HCEC 1CT (cell line): Measurements from ENCODE around the gene EGFR.

Experiments
- DNase-seq: peaks from one replicate; pipeline ENCODE4 v3.0.0-alpha.2; 2017

Gene EGFR

DNA sequence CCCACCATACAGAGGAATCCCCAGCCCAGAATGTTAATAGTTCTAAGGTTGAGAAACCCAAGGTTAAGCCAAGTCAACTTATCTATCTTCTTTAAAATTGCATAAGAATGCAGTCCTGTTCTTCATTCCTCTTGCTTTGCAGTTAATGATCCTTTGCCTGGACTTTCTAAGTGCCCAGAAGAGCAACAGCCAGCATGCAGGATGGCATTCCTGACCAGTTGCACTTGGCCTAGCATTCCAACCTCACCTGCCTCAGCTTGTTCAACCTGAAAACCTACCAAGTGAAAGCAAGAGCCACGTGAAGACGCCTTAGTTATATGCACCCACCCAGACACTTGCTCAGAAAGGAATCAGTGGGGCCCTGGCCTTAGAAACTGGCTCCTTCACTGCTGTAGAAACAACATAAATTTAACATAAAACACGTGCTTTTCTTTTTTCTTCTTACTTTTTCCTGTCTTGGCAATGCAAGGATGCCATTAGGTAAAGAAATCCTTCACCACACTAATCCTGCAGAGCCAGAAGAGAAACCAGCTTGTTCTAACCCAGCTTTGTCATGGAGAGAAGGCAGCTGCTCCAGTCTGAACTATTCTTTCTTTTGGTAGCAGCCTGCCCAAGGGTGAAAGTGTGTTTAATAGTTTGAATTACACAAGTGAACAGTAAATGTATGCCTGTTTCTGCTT lies 25.0 kb downstream of the EGFR start:
- DNase-seq, result no peak

DNA sequence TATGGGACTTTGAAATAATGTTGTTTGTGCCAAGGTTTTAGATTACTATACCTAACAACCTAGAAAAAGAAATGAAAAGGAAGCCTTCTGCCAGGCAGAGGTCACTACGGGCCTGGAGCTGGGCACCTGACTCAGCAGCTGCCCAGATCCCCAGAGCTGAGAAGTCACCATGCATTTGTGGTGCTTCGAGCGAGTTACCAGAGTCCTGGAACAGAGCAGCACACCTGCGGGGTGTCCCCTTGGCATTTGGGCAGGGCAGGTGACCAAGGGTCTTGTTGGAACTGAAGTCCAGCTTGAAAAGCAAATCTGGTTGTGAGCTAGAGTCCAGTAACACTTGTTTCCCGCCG lies 25.5 kb downstream of the EGFR start:
- no peak for DNase-seq

DNA sequence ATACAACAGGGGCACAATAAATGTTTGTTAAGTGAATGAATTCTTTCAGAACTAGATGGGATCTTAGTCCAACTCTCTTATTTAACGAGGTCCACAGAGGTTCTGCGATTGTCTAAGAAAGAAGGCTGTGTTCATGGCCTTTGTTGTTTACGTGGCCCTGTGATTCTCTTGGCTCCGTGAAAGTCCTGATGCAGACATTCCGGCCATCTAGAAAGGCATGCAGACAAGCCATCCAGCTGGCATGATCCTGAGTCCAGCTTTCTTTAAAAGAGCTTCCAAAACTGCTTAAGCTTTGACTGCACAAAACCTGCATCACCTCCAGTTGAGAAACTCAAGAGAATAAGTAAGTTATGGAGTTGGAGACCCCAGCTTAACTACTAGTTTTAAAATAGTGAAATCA lies 26.0 kb downstream of the EGFR start:
- no peak for DNase-seq

DNA sequence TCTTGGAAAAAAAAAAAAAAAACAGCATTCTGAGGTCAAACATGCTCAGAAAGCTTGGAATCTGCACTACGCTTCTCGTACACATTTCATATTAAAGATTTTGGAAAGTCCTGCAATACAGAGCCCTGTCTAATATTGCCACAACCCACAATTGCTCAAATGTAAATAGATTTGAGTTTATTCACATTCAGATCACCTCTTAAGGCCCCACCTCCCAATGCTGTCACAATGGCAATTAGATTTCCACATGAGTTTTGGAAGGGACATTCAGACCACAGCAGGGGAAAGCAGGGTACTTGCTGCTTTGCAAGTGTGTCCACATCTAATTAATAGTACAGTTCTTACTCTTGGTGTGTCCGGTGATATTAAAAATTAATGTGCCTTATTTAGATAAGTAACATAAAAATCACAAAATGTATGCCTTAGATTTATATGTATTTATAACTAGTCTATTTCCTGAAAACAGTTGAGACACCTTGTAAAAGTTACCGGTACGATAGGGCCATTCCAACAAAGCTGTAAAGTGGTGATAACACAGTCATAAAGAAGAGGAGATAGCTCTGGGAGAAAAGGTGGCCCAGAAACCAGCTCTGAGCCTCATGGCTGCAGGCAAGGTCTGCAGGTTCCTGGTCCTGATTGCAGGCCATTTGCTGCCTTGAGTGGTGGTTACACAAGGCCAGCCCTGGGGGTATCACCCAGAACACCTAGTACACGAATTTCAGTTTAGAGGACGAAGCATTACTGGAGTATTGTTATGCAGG lies 27.9 kb downstream of the EGFR start:
- no peak for DNase-seq

DNA sequence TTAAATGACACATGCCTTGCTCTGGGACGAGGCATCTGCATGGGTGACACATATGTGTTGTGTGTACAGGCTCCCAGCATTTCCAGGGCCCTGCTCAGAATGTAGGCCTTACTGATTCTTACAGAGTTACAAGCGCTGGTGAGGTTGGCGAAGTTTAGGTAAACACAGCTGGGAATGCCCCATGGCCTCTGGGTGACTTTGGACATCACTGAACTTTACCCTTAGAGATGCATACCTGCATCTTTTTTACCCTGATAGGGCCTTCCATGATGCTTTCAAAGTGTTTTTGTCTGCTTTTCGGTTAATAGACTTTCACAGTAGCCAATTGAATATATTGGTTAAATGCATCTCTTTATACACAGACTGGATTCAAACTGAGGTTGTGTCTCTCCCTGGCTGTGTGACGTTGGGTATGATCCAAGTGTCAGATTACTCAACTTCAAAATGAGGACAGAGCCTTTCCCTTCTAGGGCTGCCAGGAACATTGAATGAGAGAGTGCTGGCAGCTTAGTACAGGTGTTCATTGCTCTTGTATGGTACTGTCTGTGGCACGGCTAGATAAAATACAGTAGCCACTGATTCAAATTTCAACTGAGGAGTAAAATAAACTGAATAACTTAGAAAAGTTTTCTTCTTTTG lies 29.5 kb downstream of the EGFR start:
- DNase-seq, result peak; percentile 25

DNA sequence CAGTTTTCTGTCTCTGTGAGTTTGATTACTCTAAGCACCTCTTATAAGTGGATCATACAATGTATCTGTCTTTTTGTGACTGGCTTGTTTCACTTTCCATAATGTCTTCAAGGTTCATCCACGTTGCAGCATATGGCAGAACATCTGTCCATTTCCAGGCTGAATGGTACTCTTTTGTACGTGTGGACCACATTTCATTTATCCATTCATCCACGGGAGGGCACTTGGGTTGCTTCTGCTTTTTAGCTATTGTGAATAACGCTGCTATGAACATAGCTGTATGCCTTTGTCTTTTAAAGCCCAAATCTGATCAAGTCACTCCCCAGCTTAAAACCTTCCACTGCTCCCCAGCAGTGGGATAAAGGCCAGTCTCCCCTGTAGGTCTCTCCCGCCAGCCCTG lies 31.5 kb downstream of the EGFR start:
- DNase-seq, result no peak

DNA sequence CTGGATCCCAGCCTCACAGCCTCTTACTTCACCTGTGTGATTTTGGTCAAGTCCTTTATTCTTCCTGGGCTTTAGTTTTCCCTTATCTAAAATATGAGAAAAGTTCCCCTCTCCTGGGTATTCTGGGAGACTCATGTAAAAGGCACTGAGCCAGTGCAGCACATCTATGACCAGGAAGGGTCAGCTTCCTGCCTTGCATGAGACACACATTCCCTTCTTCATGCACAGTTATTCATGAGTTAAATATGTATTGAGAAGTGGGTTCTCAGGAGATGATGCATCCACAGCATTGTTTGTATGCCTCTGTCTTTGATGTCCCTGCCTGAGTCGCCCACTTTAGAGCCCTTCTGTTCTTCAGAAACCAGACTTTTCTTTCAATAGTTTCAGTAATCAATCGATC lies 33.3 kb downstream of the EGFR start:
- DNase-seq, result peak; percentile 93

DNA sequence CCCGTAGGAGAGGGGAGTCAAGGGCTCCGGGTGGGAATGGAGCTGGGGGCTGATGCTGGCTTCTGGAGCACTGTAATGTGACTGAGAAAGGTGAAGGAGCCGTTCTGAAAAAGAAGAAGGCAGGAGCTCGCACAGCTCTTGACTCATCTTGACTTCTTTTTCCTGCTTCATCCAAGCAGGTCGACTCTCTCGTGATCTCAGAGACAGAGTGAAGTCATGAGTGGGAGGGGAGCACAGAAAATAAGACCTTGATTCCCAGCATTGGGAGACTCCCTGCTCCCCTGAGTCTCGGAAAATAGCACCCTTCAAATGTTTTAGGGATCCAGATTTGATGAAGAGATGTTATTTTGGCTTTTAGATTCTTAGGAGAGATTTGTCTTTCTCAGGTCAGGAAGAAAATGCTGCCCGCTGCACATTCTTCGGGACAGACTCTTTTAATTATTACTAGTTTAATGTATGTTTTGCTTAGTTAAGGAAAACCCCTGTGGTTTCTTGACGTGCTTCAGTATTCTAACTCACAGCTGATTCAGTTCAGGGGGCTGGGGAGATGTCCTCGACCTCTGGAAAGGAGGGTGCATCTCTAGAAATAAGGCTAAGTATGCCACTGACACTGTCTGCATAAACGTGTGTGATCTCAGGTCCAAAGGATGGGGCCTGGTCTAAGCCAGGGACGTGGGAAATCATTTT lies 34.1 kb downstream of the EGFR start:
- peak; percentile 30 for DNase-seq

DNA sequence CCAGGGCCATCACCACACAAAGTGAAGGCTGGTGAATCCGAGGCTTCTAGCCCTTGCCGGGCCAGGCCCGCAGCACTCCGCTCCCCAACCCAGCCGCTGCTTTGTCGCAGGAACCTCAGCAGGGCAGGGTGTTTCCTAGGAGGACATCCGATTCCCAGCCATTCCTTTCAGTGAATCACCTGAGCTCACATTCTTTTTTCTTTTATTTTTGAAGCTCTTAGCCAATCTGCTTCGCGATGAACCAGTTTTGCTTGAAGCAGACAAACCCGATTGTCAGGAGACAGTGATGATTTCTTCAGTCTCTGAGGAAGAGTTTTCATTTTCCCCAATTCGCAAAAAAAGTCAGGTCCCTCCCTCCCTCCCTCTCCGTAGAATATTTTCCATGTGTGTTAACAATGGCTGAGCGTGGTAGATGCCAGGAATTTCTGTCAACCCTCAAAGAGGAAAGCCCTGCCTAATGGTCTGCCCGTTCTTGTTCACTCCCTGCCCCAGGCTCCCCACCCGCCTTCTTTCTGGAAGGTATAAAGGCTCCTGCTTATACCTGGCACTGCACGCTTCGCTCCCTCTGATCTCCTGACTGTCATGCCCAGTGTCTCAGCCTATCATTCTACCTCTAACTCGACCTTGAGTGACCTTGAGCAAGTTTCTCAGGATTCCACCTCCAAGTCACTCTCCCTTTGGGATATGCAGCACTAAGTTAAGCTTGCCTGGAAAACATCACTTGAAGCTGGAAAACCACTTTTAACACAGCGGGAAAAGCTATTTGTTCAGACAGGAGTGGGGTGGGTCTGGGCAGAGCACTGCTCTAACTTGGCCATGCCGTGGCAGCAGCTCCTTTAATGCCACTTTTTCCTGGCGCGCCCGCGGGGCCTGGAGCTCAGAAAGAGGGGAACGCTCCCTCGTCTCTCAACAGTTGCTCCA lies 35.1 kb downstream of the EGFR start:
- no peak for DNase-seq

DNA sequence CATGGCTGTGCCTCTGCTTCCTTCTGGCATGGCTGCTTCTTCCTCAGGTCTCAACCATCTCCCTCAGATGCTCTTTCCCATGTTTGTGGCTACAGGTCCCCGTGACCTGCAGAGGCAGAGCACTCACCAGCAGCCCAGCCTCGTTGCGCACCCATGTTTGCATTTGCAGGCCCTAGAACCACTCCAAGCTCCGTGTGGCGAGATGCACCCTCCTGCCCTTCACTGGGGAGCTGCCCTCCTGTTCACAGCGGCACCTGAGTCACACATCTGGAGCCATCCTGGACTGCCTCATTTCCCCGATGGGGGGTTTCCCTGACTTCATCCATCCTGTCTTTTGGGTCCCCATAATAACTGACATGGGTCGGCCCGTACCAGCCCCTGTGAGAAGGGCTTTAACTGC lies 35.9 kb downstream of the EGFR start:
- DNase-seq, result no peak

DNA sequence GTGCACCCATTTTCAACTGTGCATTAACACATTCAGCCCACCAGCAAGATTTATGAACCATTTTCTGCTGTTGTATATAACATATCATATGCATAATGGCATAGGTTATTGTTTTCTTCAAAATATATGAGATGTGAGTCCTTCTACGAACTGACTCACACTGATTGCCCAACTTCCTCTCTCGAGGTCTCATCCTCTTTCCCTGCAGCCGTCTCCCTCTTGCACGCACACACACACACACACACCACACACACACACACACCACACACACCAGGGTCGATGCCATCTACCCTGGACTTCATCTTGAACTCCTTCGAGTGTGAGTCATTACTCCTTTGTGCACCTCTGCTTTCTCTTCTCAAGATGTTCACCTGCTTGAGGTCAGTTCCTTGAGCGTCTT lies 36.7 kb downstream of the EGFR start:
- DNase-seq, result peak; percentile 92

DNA sequence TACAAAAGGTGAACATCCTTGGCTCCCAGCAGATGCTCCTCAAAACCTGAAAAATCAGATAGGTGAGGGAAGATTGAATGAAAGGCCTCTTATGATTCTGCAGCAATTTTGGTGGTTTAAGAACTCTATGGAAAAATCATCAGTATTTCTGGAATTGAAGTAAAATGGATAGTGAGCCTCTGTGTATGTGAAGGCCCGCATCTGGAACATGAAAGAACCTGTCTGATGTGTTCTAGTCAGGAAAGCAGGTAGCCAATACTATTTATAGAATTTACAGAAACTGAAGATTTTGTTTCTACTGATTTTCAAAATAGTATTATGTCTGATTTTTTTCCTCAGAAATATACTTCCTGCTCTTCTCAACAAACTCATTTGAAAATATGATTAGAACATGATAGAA lies 37.3 kb downstream of the EGFR start:
- no peak for DNase-seq

DNA sequence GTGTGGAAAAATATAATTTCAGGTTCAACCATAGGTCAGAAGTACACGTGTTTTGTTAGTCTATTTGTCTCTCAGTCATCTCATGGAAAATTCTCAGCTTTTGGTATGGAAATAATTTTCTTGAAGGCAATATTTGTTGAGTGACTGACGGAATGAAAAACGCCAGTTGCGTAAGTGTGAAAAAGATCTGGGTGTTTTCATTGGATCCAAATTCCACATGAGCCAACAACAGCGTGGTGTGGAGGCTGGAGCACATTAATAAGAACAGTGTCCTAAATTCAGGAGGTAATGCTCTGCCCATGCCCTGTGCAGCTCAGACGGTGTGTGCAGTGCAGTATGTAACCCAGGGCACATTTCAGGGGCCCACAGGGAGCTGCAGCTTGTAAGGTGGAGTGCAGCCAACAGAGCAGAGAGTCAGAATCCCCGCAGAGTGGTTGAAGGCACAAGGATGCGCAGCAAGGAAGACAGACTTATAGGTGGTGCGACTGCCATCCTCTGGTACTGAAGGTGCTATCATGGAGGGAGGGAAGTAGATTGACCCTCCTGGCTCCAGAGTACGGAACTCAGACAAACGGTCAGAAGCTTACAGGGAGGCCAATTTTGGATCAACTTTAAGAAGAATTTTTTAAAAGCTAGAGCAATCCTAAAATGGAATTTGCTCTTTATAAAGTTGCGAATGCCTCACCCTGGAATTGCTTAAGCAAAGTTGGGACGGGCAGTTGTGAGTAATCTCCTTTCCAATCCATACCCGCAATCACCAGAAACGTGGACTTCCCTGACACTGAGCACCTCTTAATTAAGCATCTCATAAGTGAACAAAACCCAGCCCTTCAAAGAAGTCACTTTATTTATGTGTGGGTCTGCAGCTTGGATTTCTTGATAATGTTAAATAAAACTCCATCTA lies 38.0 kb downstream of the EGFR start:
- peak; percentile 64 for DNase-seq

DNA sequence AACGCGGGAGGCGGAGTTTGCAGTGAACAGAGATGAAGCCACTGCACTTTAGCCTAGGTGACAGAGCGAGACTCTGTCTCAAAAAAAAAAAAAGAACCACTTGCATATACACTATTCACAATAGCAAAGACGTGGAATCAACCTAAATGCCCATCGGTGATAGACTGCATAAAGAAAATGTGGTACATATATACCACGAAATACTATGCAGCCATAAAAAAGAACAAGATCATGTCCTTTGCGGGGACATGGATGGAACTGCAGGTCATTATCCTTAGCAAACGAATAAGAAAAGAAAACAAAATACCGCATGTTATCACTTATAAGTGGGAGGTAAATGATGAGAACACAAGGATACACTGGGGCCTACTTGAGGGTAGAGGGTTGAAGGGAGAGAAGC lies 39.5 kb downstream of the EGFR start:
- DNase-seq, result no peak

DNA sequence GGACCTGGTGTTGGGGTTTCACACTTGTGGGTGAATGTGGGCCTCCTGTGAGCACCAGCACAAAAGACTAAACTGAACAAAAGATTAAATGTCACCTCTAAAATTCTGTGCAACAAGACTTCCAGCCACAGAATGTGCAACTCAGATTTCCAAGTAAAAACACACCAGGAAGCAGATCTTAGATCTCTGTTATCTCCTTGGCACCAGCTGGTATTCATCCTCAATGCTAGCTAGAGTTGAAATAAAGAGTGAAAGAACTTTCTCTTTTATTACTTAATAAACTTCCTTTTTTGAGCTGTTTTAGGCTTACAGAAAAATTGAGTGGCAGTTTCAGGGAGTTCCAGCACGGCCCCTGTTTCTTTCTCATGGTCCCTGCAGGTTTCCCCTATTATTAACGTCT lies 40.2 kb downstream of the EGFR start:
- no peak for DNase-seq

DNA sequence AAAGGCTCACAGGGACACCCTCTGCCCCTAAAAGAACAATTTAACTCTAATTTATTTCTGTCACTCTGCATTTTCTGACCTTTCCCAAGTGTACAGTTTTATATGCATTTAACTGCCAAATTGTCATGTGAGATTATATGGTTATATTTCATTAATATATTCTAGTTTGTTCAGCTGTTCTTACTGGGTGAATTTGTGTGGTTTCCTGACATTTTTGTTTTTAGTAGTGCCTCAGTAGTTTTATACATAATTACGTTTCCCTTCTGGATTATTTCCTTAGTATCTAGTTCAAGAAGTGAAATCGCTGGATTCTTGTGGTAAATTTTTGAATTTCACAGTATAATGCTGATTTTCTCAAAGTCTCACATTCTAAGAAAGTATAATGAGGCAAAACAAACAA lies 41.3 kb downstream of the EGFR start:
- no peak for DNase-seq

DNA sequence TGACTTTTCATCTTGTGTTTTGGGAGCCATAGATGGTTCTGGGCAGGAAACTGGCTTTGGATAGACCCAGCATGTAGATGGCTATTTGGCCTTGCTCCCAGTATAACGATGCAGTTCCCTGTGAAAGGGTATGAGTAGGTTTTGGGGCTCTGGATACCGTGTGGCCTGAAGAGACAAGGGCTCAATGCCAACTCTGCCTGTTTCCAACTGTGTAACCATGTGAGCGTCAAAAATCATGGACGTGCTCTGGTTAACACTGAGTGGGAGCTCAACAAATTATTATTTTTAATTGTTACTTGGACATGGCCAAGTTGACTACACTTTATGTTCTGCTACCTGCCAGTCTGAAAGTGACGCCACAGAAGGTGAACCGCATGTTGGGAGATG lies 41.8 kb downstream of the EGFR start:
- DNase-seq, result no peak

DNA sequence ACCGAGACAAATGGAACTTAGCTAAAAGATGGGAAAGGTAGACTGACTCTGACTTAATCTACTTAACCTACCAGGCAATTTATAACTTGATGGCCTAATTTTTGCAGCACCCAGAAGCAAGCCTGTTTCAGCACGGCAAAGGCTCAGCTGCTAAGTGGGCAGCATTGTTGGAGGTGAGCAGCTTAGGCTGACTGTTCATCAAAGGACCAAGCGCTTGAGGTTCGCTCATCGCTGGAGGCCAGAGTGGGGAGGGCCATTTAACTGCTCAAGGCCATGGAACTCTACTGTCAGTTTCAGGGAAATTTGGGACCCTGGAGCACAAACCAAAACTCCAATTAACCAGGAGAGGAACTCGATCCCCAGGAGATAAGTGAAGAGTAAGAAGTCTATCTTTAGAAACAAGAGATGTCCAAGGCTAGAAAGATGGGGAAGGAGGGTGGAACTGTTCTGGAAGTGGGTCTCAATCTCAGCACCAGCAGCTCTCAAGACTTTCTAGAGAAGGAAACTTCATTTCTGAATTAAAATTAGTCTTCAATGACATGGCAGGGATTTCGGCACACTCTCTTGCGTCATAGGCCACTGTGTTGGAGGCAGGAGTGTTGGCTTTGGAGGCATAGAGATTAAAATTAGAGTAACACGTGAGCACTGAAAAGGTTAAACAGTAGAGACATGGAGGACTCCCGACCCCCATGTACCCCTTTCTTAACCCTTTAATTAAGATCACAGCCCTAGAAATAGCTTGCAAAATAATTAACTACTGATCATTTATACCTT lies 43.1 kb downstream of the EGFR start:
- no peak for DNase-seq

DNA sequence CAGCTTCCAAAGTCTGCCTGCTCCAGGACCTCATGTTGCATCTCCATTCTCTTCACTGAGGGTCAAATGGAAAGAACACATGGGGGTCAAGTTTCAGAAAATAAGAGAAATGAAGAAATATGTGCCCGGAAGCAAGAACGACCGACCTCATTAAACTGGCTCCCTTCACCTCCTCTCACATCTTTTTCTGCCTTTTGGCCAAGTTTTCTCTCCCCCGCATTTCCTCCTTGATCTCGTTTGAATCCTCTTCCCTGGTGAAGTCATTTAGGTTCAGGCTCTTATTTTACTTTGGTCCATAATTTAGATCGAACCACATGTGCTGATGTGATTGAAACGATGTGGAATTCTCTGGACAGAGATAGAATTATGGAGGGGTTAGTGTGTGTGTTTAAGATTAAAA lies 44.2 kb downstream of the EGFR start:
- no peak for DNase-seq

DNA sequence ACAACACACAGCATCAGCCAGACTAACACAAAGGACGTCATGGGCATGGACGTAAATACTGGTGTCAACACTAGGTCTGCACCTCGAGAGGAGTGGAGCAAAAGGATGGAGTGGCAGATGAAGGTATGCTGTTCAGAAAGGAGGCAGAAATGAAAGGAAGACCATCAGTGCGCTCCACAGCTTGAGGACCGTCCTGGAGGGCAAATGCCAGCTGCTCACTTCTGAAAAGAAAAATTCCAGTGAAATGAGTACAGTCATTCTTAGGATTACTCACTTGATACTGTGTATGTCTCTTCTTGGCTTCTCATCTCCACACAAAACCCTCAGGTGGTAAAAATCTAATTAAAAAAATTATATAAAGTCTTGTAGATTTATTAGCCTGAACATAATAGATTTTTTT lies 44.8 kb downstream of the EGFR start:
- peak; percentile 81 for DNase-seq

DNA sequence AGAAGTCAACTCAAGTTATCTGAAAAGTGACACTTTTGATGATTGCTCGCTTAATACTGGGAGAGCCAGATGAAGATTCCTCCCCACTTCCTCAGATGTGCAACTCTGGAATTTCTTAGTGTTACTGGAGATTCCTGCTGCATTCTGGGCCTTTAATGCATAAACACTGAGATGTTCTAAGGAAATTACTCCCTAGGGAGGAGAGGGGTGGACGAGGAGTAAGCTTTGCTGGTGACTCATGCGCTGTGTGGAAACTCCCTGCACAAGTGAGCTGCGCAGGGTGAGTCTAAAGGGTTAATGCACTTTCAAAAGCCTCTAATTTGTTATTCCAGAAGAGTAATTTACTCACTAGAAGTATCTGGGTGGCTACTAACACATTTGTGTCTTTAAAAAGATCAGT lies 46.3 kb downstream of the EGFR start:
- peak; percentile 96 for DNase-seq
